Right lobe of liver (tissue), 6 donors: ENCODE measurements around the gene COA5. TPM values are rescaled to one million over a fixed set of nuclear protein-coding genes. Genes with fewer than 3 reads are reported as not detected.

Source experiments
- ATAC-seq, 4 donors: fragments of 200-7000 bp; cut with Tn5 transposase; one replicate each; pipeline ENCODE4 v1.9.1; 2020; ENCODE audit warnings: mild to moderate bottlenecking in 4 of 4, moderate library complexity in 4 of 4
- DNase-seq, 3 donors: peaks; one replicate each; pipeline ENCODE4 v3.0.0-alpha.2; 2020
- H3K27ac ChIP-seq, 3 donors: fragments of 200-600 bp; one replicate each; pipeline ENCODE4 v1.8.0; 2022
- H3K27me3 ChIP-seq, 2 donors: fragments of 200-600 bp; one replicate each; pipeline ENCODE4 v1.8.0; 2022
- H3K36me3 ChIP-seq, 4 donors: fragments of 200-600 bp; sonication (generic) in 1 of 4; one replicate each; pipeline versions ENCODE4 v1.5.1 to v1.8.0; 2017 to 2022; ENCODE audit warnings: control low read depth in 1 of 4
- H3K4me1 ChIP-seq, 4 donors: fragments of 200-600 bp; sonication (generic) in 1 of 4; one replicate each; pipeline versions ENCODE4 v1.5.1 to v1.8.0; 2017 to 2022; ENCODE audit warnings: control low read depth in 1 of 4
- H3K4me3 ChIP-seq, 3 donors: fragments of 200-600 bp; one replicate each; pipeline ENCODE4 v1.8.0; 2022
- H3K9me3 ChIP-seq, 4 donors: fragments of 200-600 bp; sonication (generic) in 1 of 4; one replicate each; pipeline versions ENCODE4 v1.5.1 to v1.8.0; 2017 to 2022; ENCODE audit warnings: control low read depth in 1 of 4
- POLR2A ChIP-seq: fragments of 450-650 bp; IDR thresholded peaks from one replicate; pipeline ENCODE4 v1.6.1; 2017; ENCODE audit warnings: antibody characterized with exemption, mild to moderate bottlenecking
- WGBS: methylation state at CpG from one replicate; pipeline ENCODE4 v1.1.6; 2018; ENCODE audit warnings: low coverage, low lambda C conversion rate; ENCODE audit not compliant: insufficient coverage; ENCODE audit errors: missing lambda C conversion rate; 5-methylcytosine and 5-hydroxymethylcytosine counted together
- intact Hi-C, 2 donors: fragments of 100-400 bp; cut with DNase I; formaldehyde crosslinking; loops; one replicate each; pipeline versions ENCODE4 v1.11.2 to v1.14.1; 2022
- total RNA-seq, 6 experiments: library from RNA; depleted of rRNA in 2 of 6; stranded (reverse); fragments of >200 nt in 2 of 6; fragmentation: NEBNext Ultra II Directional in 3 of 6; extraction: Animal tissue kit (Norgen Biotek cat#: 25700) in 3 of 6; gene quantifications; one replicate each; pipeline versions ENCODE4 v1.1.0 to v1.2.4, GENCODE V29; 2016 to 2023
- TF ChIP-seq, protein P1 (sequence below), 4 donors: fragments of 200-600 bp in 3 of 4; fragments of 450-650 bp in 1 of 4; IDR thresholded peaks; one replicate each; pipeline versions ENCODE4 v1.5.1 to v1.8.0; 2016 to 2022; ENCODE audit warnings: antibody characterized with exemption in 4 of 4, mild to moderate bottlenecking in 2 of 4
- donor health status: DM: no; HTN: yes; CAD: no.
- donor health status: DM: no; HTN: no; CAD: no.
- donor health status: DM: no; HTN: no; CAD: no.
- donor health status: DM: no; HTN: yes; CAD: no.
- donor health status: DM: no; HTN: yes; CAD: no.

Gene COA5
- total RNA-seq, 6 experiments from 2014 or later = 12.9 to 23.0 (median 16.7) TPM

DNA sequence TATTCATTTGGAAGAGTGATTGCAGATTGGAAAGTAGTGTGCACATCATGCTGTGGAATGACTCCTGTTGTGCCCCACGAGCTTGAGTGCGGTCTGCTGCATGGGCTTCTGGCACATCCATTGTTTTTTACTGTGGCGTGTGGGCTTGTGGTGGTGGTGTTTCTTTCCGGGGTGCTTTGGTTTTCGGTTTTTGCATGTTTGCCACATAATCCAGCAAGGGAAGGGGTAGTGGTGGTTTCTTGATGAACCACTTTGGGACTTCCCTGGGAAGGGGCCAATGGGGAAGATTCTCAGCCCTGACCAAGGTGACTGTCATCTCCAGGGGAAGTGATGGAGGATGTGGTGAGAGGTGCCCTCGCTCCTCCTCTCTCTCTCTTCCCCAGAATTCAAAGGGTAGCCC is 57.0 kb downstream of the COA5 start:
- Histone ChIP-seq H3K36me3 (peaks cover 0 to 29% (median 2%) of the 10 kb centered on the region in 4 donors), H3K27me3 (no peaks in the 10 kb centered on the region), H3K27ac (no peak overlapping the region), H3K9me3 (no peaks in the 10 kb centered on the region), H3K4me1 (no peaks in the 10 kb centered on the region), H3K4me3 (no peak overlapping the region)
- WGBS = 75% methylated on average over 6 of the region's 6 CpGs
- no peak for ATAC-seq
- TF ChIP-seq, protein P1, sequence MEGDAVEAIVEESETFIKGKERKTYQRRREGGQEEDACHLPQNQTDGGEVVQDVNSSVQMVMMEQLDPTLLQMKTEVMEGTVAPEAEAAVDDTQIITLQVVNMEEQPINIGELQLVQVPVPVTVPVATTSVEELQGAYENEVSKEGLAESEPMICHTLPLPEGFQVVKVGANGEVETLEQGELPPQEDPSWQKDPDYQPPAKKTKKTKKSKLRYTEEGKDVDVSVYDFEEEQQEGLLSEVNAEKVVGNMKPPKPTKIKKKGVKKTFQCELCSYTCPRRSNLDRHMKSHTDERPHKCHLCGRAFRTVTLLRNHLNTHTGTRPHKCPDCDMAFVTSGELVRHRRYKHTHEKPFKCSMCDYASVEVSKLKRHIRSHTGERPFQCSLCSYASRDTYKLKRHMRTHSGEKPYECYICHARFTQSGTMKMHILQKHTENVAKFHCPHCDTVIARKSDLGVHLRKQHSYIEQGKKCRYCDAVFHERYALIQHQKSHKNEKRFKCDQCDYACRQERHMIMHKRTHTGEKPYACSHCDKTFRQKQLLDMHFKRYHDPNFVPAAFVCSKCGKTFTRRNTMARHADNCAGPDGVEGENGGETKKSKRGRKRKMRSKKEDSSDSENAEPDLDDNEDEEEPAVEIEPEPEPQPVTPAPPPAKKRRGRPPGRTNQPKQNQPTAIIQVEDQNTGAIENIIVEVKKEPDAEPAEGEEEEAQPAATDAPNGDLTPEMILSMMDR (IDR thresholded peaks at IDR 0.05) = no peak
- TF ChIP-seq POLR2A = no peak
- no peak for DNase-seq
- intact Hi-C loops = no loop called here

DNA sequence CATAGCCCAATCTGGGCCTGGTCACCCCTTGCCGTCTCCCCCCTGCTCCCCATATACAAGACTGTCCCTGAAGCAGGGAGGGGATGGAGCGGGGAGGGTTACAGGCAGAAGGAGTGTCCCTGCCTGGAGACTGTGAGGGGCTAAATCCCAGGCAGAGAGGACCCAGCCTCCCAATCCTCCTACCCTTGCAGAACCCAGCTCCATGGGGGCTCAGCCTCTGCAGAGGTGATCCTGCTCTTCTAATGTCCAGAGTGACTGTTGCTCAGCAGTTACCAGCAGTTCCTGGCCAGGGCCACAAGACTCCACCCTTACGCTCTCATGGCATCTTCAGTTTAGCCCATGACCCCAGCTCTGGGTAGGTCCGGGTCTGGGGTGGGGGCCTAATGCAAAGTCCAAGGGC is 58.1 kb downstream of the COA5 start:
- intact Hi-C loops = no loop called here
- H3K36me3 ChIP-seq = peaks cover 0 to 24% (median 8%) of the 10 kb centered on the region in 4 donors
- no peak for TF ChIP-seq POLR2A
- TF ChIP-seq, protein P1 (IDR thresholded peaks at IDR 0.05) = no peak
- DNase-seq = no peak
- no peak for ATAC-seq
- H3K27me3 ChIP-seq = no peaks in the 10 kb centered on the region
- no peak overlapping the region for H3K4me3 ChIP-seq
- no peaks in the 10 kb centered on the region for H3K4me1 ChIP-seq
- no peaks in the 10 kb centered on the region for H3K9me3 ChIP-seq
- H3K27ac ChIP-seq = no peak overlapping the region
- WGBS = no CpG with 5 or more reads among the region's 4 CpGs

Other genes starting within 250 kb of the COA5 start
- 10 to 100 TPM in 1 of 6 experiments, 1 to 10 TPM in 5; 6.5 to 10.4 (median 8.0) TPM for gene INPP4A, start 163.7 kb downstream of the COA5 start, total RNA-seq
- 10 to 100 TPM; 19.6 to 30.5 (median 22.7) TPM for gene UNC50, start 77 bp upstream of the COA5 start, total RNA-seq
- gene MGAT4A, start 122.6 kb upstream of the COA5 start, total RNA-seq = 10 to 100 TPM in 5 of 6 experiments, 1 to 10 TPM in 1; 7.8 to 16.0 (median 11.7) TPM